Measurements from ENCODE around the gene RPS26. TPM values are rescaled to one million over a fixed set of nuclear protein-coding genes. Genes with fewer than 3 reads are reported as not detected.

RPS26 gene
- total RNA-seq, 1 donor from 2014 or later: 45.9 TPM

DNA sequence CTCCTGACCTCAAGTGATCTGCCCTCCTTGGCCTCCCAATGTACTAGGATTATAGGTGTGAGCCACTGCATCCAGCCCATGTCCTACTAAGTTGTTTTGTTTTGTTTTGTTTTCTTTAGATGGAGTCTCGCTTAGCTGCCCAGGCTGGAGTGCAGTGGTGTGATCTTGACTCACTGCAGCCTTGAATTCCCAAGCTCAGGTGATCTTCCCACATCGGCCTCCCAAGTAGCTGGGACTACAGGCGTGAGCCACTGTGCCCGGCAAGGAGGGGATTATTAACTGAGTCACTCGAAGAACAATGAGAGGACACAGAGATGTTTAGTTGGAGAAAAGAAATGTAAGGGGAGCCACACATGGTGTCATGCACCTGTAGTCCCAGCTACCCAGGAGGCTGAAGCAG, 20.3 kb downstream of the RPS26 start:
- no peaks in the 10 kb centered on the region for H3K9me3 ChIP-seq (ENCODE audit: insufficient read depth, low read depth, low read length)
- Mint-ChIP-seq H3K27ac (ENCODE audit: unreplicated experiment) (no peak overlapping the region), H3K36me3 (ENCODE audit: low read depth, unreplicated experiment) (no peaks in the 10 kb centered on the region), H3K4me3 (ENCODE audit: unreplicated experiment) (peak overlapping the region; percentile 34), H3K4me1 (ENCODE audit: low read depth, unreplicated experiment) (peaks cover 2% of the 10 kb centered on the region), H3K27me3 (ENCODE audit: low read depth, unreplicated experiment) (peaks cover 1% of the 10 kb centered on the region), H3K9me3 (ENCODE audit: unreplicated experiment) (no peaks in the 10 kb centered on the region)
- no peaks in the 10 kb centered on the region for H3K79me2 ChIP-seq (ENCODE audit: insufficient read depth, low read length)
- H3K4me2 ChIP-seq (ENCODE audit: low read length): no peak overlapping the region
- H3K4me1 ChIP-seq (ENCODE audit: insufficient read depth, low read length): peaks cover 5% of the 10 kb centered on the region
- no peak for TF ChIP-seq CTCF (IDR thresholded peaks at IDR 0.05; ENCODE audit: insufficient read depth, low read depth, low read length)
- no peak for TF ChIP-seq EZH2 (IDR thresholded peaks at IDR 0.05; ENCODE audit: insufficient read depth, low read length)
- H3K36me3 ChIP-seq (ENCODE audit: insufficient read depth, low read length): no peaks in the 10 kb centered on the region
- no peak overlapping the region for H3K9ac ChIP-seq (ENCODE audit: low read length)
- H3K27me3 ChIP-seq (ENCODE audit: insufficient read depth, low read length): no peaks in the 10 kb centered on the region
- no peak overlapping the region for H3K4me3 ChIP-seq (ENCODE audit: insufficient read depth, low read depth, low read length)
- no peaks in the 10 kb centered on the region for H4K20me1 ChIP-seq (ENCODE audit: insufficient read depth, low read length)
- no peak overlapping the region for H3K27ac ChIP-seq (ENCODE audit: low read depth, low read length)
- H2AFZ ChIP-seq (ENCODE audit: low read depth, low read length): no peak overlapping the region
- DNase-seq (ENCODE audit: low read depth): no peak
- FAIRE-seq: no peak

- Histone ChIP-seq H3K4me2 (ENCODE audit: low read length) (peak overlapping the region; percentile 25), H3K27ac (ENCODE audit: low read depth, low read length) (peak overlapping the region; percentile 25), H3K9ac (ENCODE audit: low read length) (no peak overlapping the region), H2AFZ (ENCODE audit: low read depth, low read length) (no peak overlapping the region), H4K20me1 (ENCODE audit: insufficient read depth, low read length) (no peaks in the 10 kb centered on the region), H3K4me3 (ENCODE audit: insufficient read depth, low read depth, low read length) (no peak overlapping the region), H3K27me3 (ENCODE audit: insufficient read depth, low read length) (no peaks in the 10 kb centered on the region), H3K4me1 (ENCODE audit: insufficient read depth, low read length) (peaks cover 5% of the 10 kb centered on the region), H3K36me3 (ENCODE audit: insufficient read depth, low read length) (no peaks in the 10 kb centered on the region), H3K9me3 (ENCODE audit: insufficient read depth, low read depth, low read length) (no peaks in the 10 kb centered on the region), H3K79me2 (ENCODE audit: insufficient read depth, low read length) (no peaks in the 10 kb centered on the region)
- H3K27ac Mint-ChIP-seq (ENCODE audit: unreplicated experiment): peak overlapping the region; percentile 36
- no peaks in the 10 kb centered on the region for H3K36me3 Mint-ChIP-seq (ENCODE audit: low read depth, unreplicated experiment)
- FAIRE-seq (no peak), DNase-seq (ENCODE audit: low read depth) (no peak)
- peaks cover 2% of the 10 kb centered on the region for H3K4me1 Mint-ChIP-seq (ENCODE audit: low read depth, unreplicated experiment)
- H3K4me3 Mint-ChIP-seq (ENCODE audit: unreplicated experiment): no peak overlapping the region
- H3K27me3 Mint-ChIP-seq (ENCODE audit: low read depth, unreplicated experiment): peaks cover 2% of the 10 kb centered on the region
- no peaks in the 10 kb centered on the region for H3K9me3 Mint-ChIP-seq (ENCODE audit: unreplicated experiment)
- no peak for TF ChIP-seq EZH2 (IDR thresholded peaks at IDR 0.05; ENCODE audit: insufficient read depth, low read length)
These were observed 21.3 kb downstream of the RPS26 start for GRCh38 chr12:56062996-56063395.

DNA sequence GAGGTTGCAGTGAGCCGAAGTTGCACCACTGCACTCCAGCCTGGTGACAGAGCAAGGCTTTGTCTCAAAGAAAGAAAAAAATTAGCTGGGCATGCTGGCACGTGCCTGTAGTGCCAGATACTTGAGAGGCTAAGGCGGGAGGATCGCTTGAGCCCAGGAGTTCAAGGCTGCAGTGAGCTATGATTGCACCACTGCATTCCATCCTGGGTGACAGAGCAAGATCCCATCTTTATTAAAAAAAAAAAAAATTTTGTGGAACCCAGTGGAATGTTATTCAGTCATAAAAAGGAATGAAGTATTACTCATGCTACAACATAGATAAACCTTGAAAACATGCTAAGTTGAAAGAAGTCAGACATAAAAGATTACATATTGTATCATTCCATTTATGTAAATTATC, 29.9 kb downstream of the RPS26 start:
- Mint-ChIP-seq H3K27ac (ENCODE audit: unreplicated experiment) (no peak overlapping the region), H3K4me3 (ENCODE audit: unreplicated experiment) (no peak overlapping the region), H3K4me1 (ENCODE audit: low read depth, unreplicated experiment) (peaks cover 3% of the 10 kb centered on the region), H3K36me3 (ENCODE audit: low read depth, unreplicated experiment) (no peaks in the 10 kb centered on the region), H3K9me3 (ENCODE audit: unreplicated experiment) (no peaks in the 10 kb centered on the region), H3K27me3 (ENCODE audit: low read depth, unreplicated experiment) (peaks cover 4% of the 10 kb centered on the region)
- no peak overlapping the region for H3K4me2 ChIP-seq (ENCODE audit: low read length)
- H3K36me3 ChIP-seq (ENCODE audit: insufficient read depth, low read length): no peaks in the 10 kb centered on the region
- H2AFZ ChIP-seq (ENCODE audit: low read depth, low read length): no peak overlapping the region
- no peaks in the 10 kb centered on the region for H3K4me1 ChIP-seq (ENCODE audit: insufficient read depth, low read length)
- H3K9ac ChIP-seq (ENCODE audit: low read length): no peak overlapping the region
- DNase-seq (ENCODE audit: low read depth): peak; percentile 16
- no peak for TF ChIP-seq EZH2 (IDR thresholded peaks at IDR 0.05; ENCODE audit: insufficient read depth, low read length)
- no peak for TF ChIP-seq CTCF (IDR thresholded peaks at IDR 0.05; ENCODE audit: insufficient read depth, low read depth, low read length)
- H3K4me3 ChIP-seq (ENCODE audit: insufficient read depth, low read depth, low read length): no peak overlapping the region
- no peak for FAIRE-seq
- H3K9me3 ChIP-seq (ENCODE audit: insufficient read depth, low read depth, low read length): no peaks in the 10 kb centered on the region
- no peaks in the 10 kb centered on the region for H4K20me1 ChIP-seq (ENCODE audit: insufficient read depth, low read length)
- no peaks in the 10 kb centered on the region for H3K27me3 ChIP-seq (ENCODE audit: insufficient read depth, low read length)
- H3K27ac ChIP-seq (ENCODE audit: low read depth, low read length): no peak overlapping the region
- H3K79me2 ChIP-seq (ENCODE audit: insufficient read depth, low read length): no peaks in the 10 kb centered on the region
